K562 (cell line): Measurements from ENCODE around the gene WDPCP. TPM values are rescaled to one million over a fixed set of nuclear protein-coding genes. Genes with fewer than 3 reads are reported as not detected.

ENCODE experiments used
- ATAC-seq: fragments of 200-7000 bp; cut with Tn5 transposase; 3 replicates; pipeline ENCODE4 v1.9.1; 2020; ENCODE audit warnings: moderate library complexity
- BruUV-seq: library from RNA; stranded (reverse); fragments of 400-500 nt; replicated peaks from 2 replicates; lab custom pipeline; 2021; lab: Mats Ljungman, UMichigan
- CTCF ChIA-PET: fragments of 300-600 bp; formaldehyde crosslinking; extraction: SDS; loops from one replicate; lab custom pipeline; 2021; ENCODE audit warnings: low intra/inter-chr PET ratio; lab: Yijun Ruan, JAX
- POLR2A ChIA-PET: fragments of 300-600, 350-650 bp; sonication (Branson Sonifier 250); formaldehyde crosslinking; extraction: SDS; loops from one replicate; lab custom pipeline; 2021; ENCODE audit warnings: antibody characterized with exemption, inconsistent platforms; lab: Yijun Ruan, JAX
- DNase-seq, 4 experiments: peaks; one replicate each; pipeline versions ENCODE4 v3.0.0 to v3.0.0-alpha.2; 2011 to 2018; ENCODE audit warnings: low spot score in 3 of 4, mixed read lengths in 3 of 4; ENCODE audit errors: extremely low read depth in 1 of 4
- FAIRE-seq: peaks from 2 replicates; lab custom pipeline; 2011; peaks lifted over from hg19 to GRCh38; lab: Jason Lieb, UNC
- H2AFZ ChIP-seq: 2 replicates; pipeline ENCODE4 v1.6.0; 2011; ENCODE audit warnings: low read depth, low read length, control low read depth, inconsistent platforms
- H3K27ac ChIP-seq: fragments of 200-600 bp; 3 replicates; pipeline ENCODE4 v1.8.0; 2011; ENCODE audit warnings: low read depth, mild to moderate bottlenecking, control low read depth, inconsistent platforms, low read length, moderate library complexity, mixed read lengths; ENCODE audit errors: extremely low read depth
- H3K27me3 ChIP-seq, 2 experiments: fragments of 300-600 bp in 1 of 2; 2 replicates in 1 of 2; 3 replicates in 1 of 2; pipeline versions ENCODE4 v1.6.0 to v1.8.0; 2011; ENCODE audit warnings: inconsistent platforms in 2 of 2, low read length in 2 of 2, mild to moderate bottlenecking in 1 of 2, mixed read lengths in 1 of 2, moderate library complexity in 1 of 2; ENCODE audit not compliant: control insufficient read depth in 2 of 2, insufficient read depth in 2 of 2
- H3K36me3 ChIP-seq: fragments of 300-600 bp; 3 replicates; pipeline ENCODE4 v1.8.0; 2011; ENCODE audit warnings: mild to moderate bottlenecking, low read length, inconsistent platforms; ENCODE audit not compliant: control insufficient read depth, insufficient read depth
- H3K4me1 ChIP-seq, 2 experiments: fragments of 200-600 bp in 1 of 2; replicated peaks in 1 of 2; 2 replicates in 1 of 2; 3 replicates in 1 of 2; pipeline versions ENCODE4 v1.5.1 to v1.8.0; 2011; ENCODE audit warnings: inconsistent platforms in 2 of 2, low read length in 2 of 2, mild to moderate bottlenecking in 1 of 2, mixed read lengths in 1 of 2, moderate library complexity in 1 of 2; ENCODE audit not compliant: control insufficient read depth in 2 of 2, insufficient read depth in 2 of 2
- H3K4me2 ChIP-seq: 2 replicates; pipeline ENCODE4 v1.6.1; 2011; ENCODE audit warnings: low read length, control low read depth, inconsistent platforms, mixed read lengths; ENCODE audit not compliant: insufficient read depth
- H3K4me3 ChIP-seq: fragments of 200-600 bp; sonication (generic), shearing (Covaris generic); 2 replicates; pipeline ENCODE4 v1.5.1; 2016; ENCODE audit warnings: control low read depth, inconsistent platforms
- H3K79me2 ChIP-seq: fragments of 200-600 bp; 3 replicates; pipeline ENCODE4 v1.8.0; 2011; ENCODE audit warnings: low read length, inconsistent platforms; ENCODE audit not compliant: control insufficient read depth, insufficient read depth
- H3K9ac ChIP-seq, 2 experiments: 2 replicates each; pipeline versions ENCODE4 v1.6.0 to v1.6.1; 2011; ENCODE audit warnings: low read depth in 2 of 2, low read length in 2 of 2, control low read depth in 1 of 2, inconsistent platforms in 1 of 2, mild to moderate bottlenecking in 1 of 2, mixed read lengths in 1 of 2; ENCODE audit not compliant: insufficient read depth in 1 of 2
- H3K9me1 ChIP-seq: one replicate; pipeline ENCODE4 v1.6.0; 2011; ENCODE audit warnings: inconsistent platforms, mild to moderate bottlenecking, low read length, moderate library complexity; ENCODE audit not compliant: control insufficient read depth, insufficient read depth
- H3K9me3 ChIP-seq: replicated peaks from 2 replicates; pipeline ENCODE4 v1.5.1; 2011; ENCODE audit warnings: low read depth, low read length, inconsistent platforms; ENCODE audit not compliant: control insufficient read depth, insufficient read depth
- H4K20me1 ChIP-seq: replicated peaks from 2 replicates; pipeline ENCODE4 v1.6.1; 2011; ENCODE audit warnings: low read length, inconsistent platforms, mixed read lengths; ENCODE audit not compliant: control insufficient read depth, insufficient read depth
- CBFA2T2 ChIP-seq: fragments of 450-650 bp; conservative IDR thresholded peaks from 2 replicates; pipeline ENCODE4 v1.6.1; 2017; ENCODE audit warnings: mild to moderate bottlenecking
- CREM ChIP-seq: IDR thresholded peaks from 2 replicates; pipeline ENCODE4 v1.6.1; 2014; ENCODE audit warnings: antibody characterized with exemption, low read depth
- CTCFL ChIP-seq: IDR thresholded peaks from 2 replicates; pipeline ENCODE4 v1.6.1; 2011; ENCODE audit warnings: borderline replicate concordance, low read depth, mild to moderate bottlenecking, moderate library complexity, low read length; ENCODE audit not compliant: insufficient read depth, poor library complexity, severe bottlenecking
- HNRNPUL1 ChIP-seq: fragments of 200-400 bp; formaldehyde crosslinking; IDR thresholded peaks from 2 replicates; pipeline ENCODE4 v1.6.1; 2017; ENCODE audit warnings: low read length
- KLF1 ChIP-seq: fragments of 450-650 bp; IDR thresholded peaks from 2 replicates; pipeline ENCODE4 v1.6.1; 2016; ENCODE audit warnings: missing genetic modification characterization, missing compliant biosample characterization
- NEUROD1 ChIP-seq: fragments of 150-350 bp; IDR thresholded peaks from 2 replicates; pipeline ENCODE4 v1.6.1; 2014; ENCODE audit warnings: borderline replicate concordance, low read length, low read depth; ENCODE audit not compliant: partially characterized antibody
- NFE2 ChIP-seq: IDR thresholded peaks from 2 replicates; pipeline ENCODE4 v1.6.1; 2014; ENCODE audit warnings: antibody characterized with exemption, low read depth
- SNIP1 ChIP-seq: fragments of 450-650 bp; IDR thresholded peaks from 2 replicates; pipeline ENCODE4 v1.7.1; 2017; ENCODE audit warnings: low read depth, mild to moderate bottlenecking
- TRIM28 ChIP-seq: fragments of 450-650 bp; IDR thresholded peaks from 2 replicates; pipeline ENCODE4 v1.6.1; 2017
- ZNF316 ChIP-seq: fragments of 450-650 bp; IDR thresholded peaks from 2 replicates; pipeline ENCODE4 v1.6.1; 2016
- in situ Hi-C: fragments of 300-500 bp; cut with MboI; formaldehyde crosslinking; loops from 4 replicates; pipeline ENCODE4 v1.15.0; 2018; ENCODE audit warnings: inconsistent platforms, mixed read lengths
- intact Hi-C: fragments of 100-400 bp; cut with micrococcal nuclease; formaldehyde crosslinking; loops from 2 replicates; pipeline ENCODE4 v1.14.2; 2022
- polyA plus RNA-seq, 8 experiments: library from polyadenylated mRNA; depleted of rRNA in 4 of 8; stranded (reverse) in 5 of 8; unstranded in 3 of 8; fragments of >200 nt; fragmentation: Nextera tagmentation in 2 of 8; fragmentation: Illumina TruSeq in 1 of 8; extraction: Ambion mirVana in 2 of 8; extraction: Trizol in 1 of 8; gene quantifications; 2 replicates each; pipeline versions ENCODE4 v1.2.1 to v1.2.3, GENCODE V29; 2011 to 2014; ENCODE audit warnings: inconsistent platforms in 1 of 8, missing spikeins in 1 of 8
- total RNA-seq, 7 experiments: library from RNA; depleted of rRNA in 6 of 7; stranded (reverse); fragments of >200 nt in 6 of 7; fragmentation: Illumina TruSeq in 2 of 7; extraction: Trizol in 2 of 7; gene quantifications; 2 replicates each; pipeline versions ENCODE4 v1.2.1 to v1.2.3, GENCODE V29; 2011 to 2021; ENCODE audit warnings: low replicate concordance in 1 of 7
- TF ChIP-seq, protein P1 (sequence below): fragments of 450-650 bp; formaldehyde crosslinking; IDR thresholded peaks from 2 replicates; pipeline ENCODE4 v1.4.0; 2022; ENCODE audit warnings: missing genetic modification characterization
- TF ChIP-seq, protein P2 (sequence below): fragments of 250-450 bp; sonication (Bioruptor Pico); IDR thresholded peaks from 2 replicates; pipeline ENCODE4 v1.4.0; 2020

WDPCP gene
- total and polyA plus RNA-seq, 9 of the 15 experiments (the other 6 are each of a cell fraction or from before 2014, with no cell fraction given): 1.4 to 6.4 (median 5.5) TPM

DNA sequence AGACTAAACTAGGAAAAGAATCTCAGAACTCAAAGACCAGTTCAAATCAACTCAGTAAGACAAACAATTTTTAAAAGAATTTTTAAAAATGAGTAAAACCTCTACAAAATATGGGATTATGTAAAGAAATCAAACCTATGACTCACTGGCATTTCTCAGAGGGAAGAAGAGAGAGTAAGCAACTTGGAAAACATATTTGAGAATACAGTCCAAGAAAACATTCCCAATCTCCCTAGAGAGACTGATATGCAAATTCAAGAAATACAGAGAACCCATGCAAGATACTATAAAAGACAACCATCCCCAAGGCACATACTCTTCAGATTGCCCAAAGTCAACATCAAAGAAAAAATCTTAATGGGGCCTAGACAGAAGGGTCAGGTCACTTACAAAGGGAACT is 162.7 kb downstream of the WDPCP start:
- Histone ChIP-seq H3K27ac (no peak overlapping the region), H3K27me3 (no peaks in the 10 kb centered on the region), H2AFZ (no peak overlapping the region), H3K4me2 (no peak overlapping the region), H3K9me3 (no peaks in the 10 kb centered on the region), H3K9ac (no peak overlapping the region), H3K79me2 (no peaks in the 10 kb centered on the region), H3K36me3 (no peaks in the 10 kb centered on the region), H3K4me1 (peaks cover 2 to 5% of the 10 kb centered on the region in 2 experiments; a peak in 1 of 5 replicates), H3K4me3 (no peak overlapping the region), H4K20me1 (no peaks in the 10 kb centered on the region), H3K9me1 (no peaks in the 10 kb centered on the region)
- POLR2A ChIA-PET: no interaction called here
- ATAC-seq (no peak), DNase-seq (no peak), FAIRE-seq (no peak)
- CTCF ChIA-PET: no interaction called here
- intact Hi-C loops: loop anchor here (2.0 to 10.0 kb wide), 2 partner anchors 351 to 639 kb away; no protein-coding TSS in a partner anchor
- no TSS peak for BruUV-seq
- in situ Hi-C loops: no loop called here
- TF ChIP-seq HNRNPUL1 (no peak), CREM (no peak), KLF1 (tag) (no peak), SNIP1 (no peak), NFE2 (no peak), CBFA2T2 (no peak), TRIM28 (no peak), CTCFL (no peak), ZNF316 (no peak), NEUROD1 (no peak)
- TF ChIP-seq, protein P1, sequence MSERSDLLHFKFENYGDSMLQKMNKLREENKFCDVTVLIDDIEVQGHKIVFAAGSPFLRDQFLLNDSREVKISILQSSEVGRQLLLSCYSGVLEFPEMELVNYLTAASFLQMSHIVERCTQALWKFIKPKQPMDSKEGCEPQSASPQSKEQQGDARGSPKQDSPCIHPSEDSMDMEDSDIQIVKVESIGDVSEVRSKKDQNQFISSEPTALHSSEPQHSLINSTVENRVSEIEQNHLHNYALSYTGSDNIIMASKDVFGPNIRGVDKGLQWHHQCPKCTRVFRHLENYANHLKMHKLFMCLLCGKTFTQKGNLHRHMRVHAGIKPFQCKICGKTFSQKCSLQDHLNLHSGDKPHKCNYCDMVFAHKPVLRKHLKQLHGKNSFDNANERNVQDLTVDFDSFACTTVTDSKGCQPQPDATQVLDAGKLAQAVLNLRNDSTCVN (CRISPR knock-in tag): no peak
- TF ChIP-seq, protein P2, sequence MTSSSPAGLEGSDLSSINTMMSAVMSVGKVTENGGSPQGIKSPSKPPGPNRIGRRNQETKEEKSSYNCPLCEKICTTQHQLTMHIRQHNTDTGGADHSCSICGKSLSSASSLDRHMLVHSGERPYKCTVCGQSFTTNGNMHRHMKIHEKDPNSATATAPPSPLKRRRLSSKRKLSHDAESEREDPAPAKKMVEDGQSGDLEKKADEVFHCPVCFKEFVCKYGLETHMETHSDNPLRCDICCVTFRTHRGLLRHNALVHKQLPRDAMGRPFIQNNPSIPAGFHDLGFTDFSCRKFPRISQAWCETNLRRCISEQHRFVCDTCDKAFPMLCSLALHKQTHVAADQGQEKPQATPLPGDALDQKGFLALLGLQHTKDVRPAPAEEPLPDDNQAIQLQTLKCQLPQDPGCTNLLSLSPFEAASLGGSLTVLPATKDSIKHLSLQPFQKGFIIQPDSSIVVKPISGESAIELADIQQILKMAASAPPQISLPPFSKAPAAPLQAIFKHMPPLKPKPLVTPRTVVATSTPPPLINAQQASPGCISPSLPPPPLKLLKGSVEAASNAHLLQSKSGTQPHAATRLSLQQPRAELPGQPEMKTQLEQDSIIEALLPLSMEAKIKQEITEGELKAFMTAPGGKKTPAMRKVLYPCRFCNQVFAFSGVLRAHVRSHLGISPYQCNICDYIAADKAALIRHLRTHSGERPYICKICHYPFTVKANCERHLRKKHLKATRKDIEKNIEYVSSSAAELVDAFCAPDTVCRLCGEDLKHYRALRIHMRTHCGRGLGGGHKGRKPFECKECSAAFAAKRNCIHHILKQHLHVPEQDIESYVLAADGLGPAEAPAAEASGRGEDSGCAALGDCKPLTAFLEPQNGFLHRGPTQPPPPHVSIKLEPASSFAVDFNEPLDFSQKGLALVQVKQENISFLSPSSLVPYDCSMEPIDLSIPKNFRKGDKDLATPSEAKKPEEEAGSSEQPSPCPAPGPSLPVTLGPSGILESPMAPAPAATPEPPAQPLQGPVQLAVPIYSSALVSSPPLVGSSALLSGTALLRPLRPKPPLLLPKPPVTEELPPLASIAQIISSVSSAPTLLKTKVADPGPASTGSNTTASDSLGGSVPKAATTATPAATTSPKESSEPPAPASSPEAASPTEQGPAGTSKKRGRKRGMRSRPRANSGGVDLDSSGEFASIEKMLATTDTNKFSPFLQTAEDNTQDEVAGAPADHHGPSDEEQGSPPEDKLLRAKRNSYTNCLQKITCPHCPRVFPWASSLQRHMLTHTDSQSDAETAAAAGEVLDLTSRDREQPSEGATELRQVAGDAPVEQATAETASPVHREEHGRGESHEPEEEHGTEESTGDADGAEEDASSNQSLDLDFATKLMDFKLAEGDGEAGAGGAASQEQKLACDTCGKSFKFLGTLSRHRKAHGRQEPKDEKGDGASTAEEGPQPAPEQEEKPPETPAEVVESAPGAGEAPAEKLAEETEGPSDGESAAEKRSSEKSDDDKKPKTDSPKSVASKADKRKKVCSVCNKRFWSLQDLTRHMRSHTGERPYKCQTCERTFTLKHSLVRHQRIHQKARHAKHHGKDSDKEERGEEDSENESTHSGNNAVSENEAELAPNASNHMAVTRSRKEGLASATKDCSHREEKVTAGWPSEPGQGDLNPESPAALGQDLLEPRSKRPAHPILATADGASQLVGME (CRISPR knock-in tag): no peak
